ENCODE results near the gene SAYSD1. TPM values are rescaled to one million over a fixed set of nuclear protein-coding genes. Genes with fewer than 3 reads are reported as not detected.

The SAYSD1 gene
- polyA plus RNA-seq, 3 donors, result 4.3 to 15.5 (median 12.0) TPM

DNA sequence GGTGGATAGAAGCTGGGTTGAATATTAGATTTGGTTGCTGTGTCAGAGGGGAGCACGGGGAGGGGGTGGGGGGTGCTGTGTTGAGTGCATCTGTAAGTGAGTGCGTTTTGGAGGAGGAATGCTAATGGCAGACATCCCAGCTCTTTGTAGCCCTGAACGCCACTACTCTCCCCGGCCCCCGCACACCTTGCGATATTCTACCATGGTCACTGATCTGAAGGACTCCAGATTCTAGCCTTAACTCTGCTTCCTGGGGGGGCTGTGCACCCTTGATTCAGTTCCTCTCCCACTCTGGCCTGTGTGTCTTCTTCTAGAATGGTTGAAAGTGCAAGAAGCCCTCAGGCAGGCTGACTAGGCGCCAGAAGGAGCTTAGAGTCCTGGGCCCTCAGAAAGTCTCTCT, 59.3 kb downstream of the SAYSD1 start:
- intact Hi-C loops (cut with micrococcal nuclease), result no loop called here
- Histone ChIP-seq H2AFZ (ENCODE audit: insufficient read depth, low read depth, low read length, poor library complexity, severe bottlenecking) (no peak overlapping the region), H3K9me3 (replicated peaks in 1 of 2; ENCODE audit: control insufficient read depth in 1 of 2, insufficient read depth in 1 of 2, low read length in 2 of 2) (no peaks in the 10 kb centered on the region), H3K4me2 (replicated peaks; ENCODE audit: extremely low read depth, low read length, poor library complexity, severe bottlenecking) (no peak overlapping the region), H3K36me3 (replicated peaks in 1 of 2; ENCODE audit: control insufficient read depth in 1 of 2, insufficient read depth in 2 of 2, low read length in 2 of 2) (no peaks in the 10 kb centered on the region), H3K27me3 (ENCODE audit: control insufficient read depth in 2 of 2, insufficient read depth in 2 of 2, low read length in 2 of 2) (peaks cover under 1 to 6% of the 10 kb centered on the region in 2 donors), H3K4me1 (ENCODE audit: control insufficient read depth in 1 of 2, insufficient read depth in 2 of 2, low read length in 2 of 2) (no peaks in the 10 kb centered on the region), H3K9ac (ENCODE audit: insufficient read depth, low read length, poor library complexity, severe bottlenecking) (no peak overlapping the region), H3K79me2 (ENCODE audit: insufficient read depth, low read length) (no peaks in the 10 kb centered on the region), H3K27ac (ENCODE audit: low read depth in 1 of 2, low read length in 2 of 2) (no peak overlapping the region), H4K20me1 (ENCODE audit: insufficient read depth, low read length) (no peaks in the 10 kb centered on the region), H3K4me3 (replicated peaks in 1 of 3; ENCODE audit: low read depth in 2 of 3, low read length in 3 of 3) (no peak overlapping the region)
- H3K27me3 Mint-ChIP-seq (ENCODE audit: low read depth in 3 of 3), result peaks cover 6 to 25% (median 18%) of the 10 kb centered on the region in 3 donors
- DNase-seq, result no peak
- H3K27ac Mint-ChIP-seq, result peak overlapping the region in 1 of 7 donors; percentile 15
- H3K4me1 Mint-ChIP-seq, result peaks cover 2% of the 10 kb centered on the region
- WGBS (ENCODE audit: insufficient coverage), result no CpG with 5 or more reads among the region's 7 CpGs
- H3K4me3 Mint-ChIP-seq, result no peak overlapping the region
- no peaks in the 10 kb centered on the region for H3K36me3 Mint-ChIP-seq
- TF ChIP-seq, protein P1, sequence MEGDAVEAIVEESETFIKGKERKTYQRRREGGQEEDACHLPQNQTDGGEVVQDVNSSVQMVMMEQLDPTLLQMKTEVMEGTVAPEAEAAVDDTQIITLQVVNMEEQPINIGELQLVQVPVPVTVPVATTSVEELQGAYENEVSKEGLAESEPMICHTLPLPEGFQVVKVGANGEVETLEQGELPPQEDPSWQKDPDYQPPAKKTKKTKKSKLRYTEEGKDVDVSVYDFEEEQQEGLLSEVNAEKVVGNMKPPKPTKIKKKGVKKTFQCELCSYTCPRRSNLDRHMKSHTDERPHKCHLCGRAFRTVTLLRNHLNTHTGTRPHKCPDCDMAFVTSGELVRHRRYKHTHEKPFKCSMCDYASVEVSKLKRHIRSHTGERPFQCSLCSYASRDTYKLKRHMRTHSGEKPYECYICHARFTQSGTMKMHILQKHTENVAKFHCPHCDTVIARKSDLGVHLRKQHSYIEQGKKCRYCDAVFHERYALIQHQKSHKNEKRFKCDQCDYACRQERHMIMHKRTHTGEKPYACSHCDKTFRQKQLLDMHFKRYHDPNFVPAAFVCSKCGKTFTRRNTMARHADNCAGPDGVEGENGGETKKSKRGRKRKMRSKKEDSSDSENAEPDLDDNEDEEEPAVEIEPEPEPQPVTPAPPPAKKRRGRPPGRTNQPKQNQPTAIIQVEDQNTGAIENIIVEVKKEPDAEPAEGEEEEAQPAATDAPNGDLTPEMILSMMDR (IDR thresholded peaks at IDR 0.05), result no peak
- H3K9me3 Mint-ChIP-seq, result no peaks in the 10 kb centered on the region

DNA sequence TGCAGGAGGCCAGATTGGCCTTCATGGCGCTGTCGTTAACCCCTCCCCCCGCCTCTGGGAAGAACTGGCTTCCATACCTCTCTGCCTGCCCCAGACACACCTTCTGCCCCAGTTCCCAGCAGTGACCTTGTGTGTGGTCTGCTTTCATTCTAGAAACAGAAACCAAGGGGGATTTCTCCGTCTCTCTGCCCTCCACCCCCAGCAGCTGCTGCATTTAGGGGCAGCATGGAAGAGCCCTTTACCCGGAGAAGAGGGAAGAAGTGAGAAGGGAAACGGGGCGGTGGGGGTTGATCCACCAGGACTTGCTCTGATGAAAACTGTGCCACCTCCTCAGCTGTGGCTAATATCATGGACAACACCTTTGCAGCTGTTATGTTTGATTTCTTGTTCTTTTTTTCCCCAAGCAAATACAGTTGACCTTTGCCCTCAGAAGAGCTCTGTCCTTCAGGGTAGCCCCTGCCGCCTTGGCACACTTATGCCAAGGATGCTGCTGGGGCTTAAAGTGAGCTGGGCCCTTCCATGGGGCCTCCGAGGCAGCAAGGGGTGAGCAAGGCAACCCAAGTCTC, 60.3 kb downstream of the SAYSD1 start:
- intact Hi-C loops (cut with micrococcal nuclease), result no loop called here
- no peak overlapping the region for H3K4me3 ChIP-seq (replicated peaks in 1 of 3; ENCODE audit: low read depth in 2 of 3, low read length in 3 of 3)
- no peaks in the 10 kb centered on the region for H3K79me2 ChIP-seq (ENCODE audit: insufficient read depth, low read length)
- no peaks in the 10 kb centered on the region for H3K9me3 ChIP-seq (replicated peaks in 1 of 2; ENCODE audit: control insufficient read depth in 1 of 2, insufficient read depth in 1 of 2, low read length in 2 of 2)
- no peak overlapping the region for H2AFZ ChIP-seq (ENCODE audit: insufficient read depth, low read depth, low read length, poor library complexity, severe bottlenecking)
- no peak overlapping the region for H3K4me2 ChIP-seq (replicated peaks; ENCODE audit: extremely low read depth, low read length, poor library complexity, severe bottlenecking)
- H3K4me3 Mint-ChIP-seq, result no peak overlapping the region
- no peaks in the 10 kb centered on the region for H3K9me3 Mint-ChIP-seq
- H3K27ac ChIP-seq (ENCODE audit: low read depth in 1 of 2, low read length in 2 of 2), result no peak overlapping the region
- H3K4me1 ChIP-seq (ENCODE audit: control insufficient read depth in 1 of 2, insufficient read depth in 2 of 2, low read length in 2 of 2), result no peaks in the 10 kb centered on the region
- no peak overlapping the region for H3K27ac Mint-ChIP-seq
- peaks cover 6 to 15% of the 10 kb centered on the region in 2 donors for H3K27me3 ChIP-seq (ENCODE audit: control insufficient read depth in 2 of 2, insufficient read depth in 2 of 2, low read length in 2 of 2)
- no peaks in the 10 kb centered on the region for H3K36me3 ChIP-seq (replicated peaks in 1 of 2; ENCODE audit: control insufficient read depth in 1 of 2, insufficient read depth in 2 of 2, low read length in 2 of 2)
- peaks cover 2% of the 10 kb centered on the region for H3K4me1 Mint-ChIP-seq
- H3K36me3 Mint-ChIP-seq, result no peaks in the 10 kb centered on the region
- DNase-seq, result no peak
- H3K27me3 Mint-ChIP-seq (ENCODE audit: low read depth in 3 of 3), result peaks cover 16 to 31% (median 21%) of the 10 kb centered on the region in 3 donors
- TF ChIP-seq, protein P1 (IDR thresholded peaks at IDR 0.05), result no peak
- no peaks in the 10 kb centered on the region for H4K20me1 ChIP-seq (ENCODE audit: insufficient read depth, low read length)
- WGBS (ENCODE audit: insufficient coverage), result 93% methylated on average over 4 of the region's 9 CpGs
- no peak overlapping the region for H3K9ac ChIP-seq (ENCODE audit: insufficient read depth, low read length, poor library complexity, severe bottlenecking)

Other genes with a start within 250 kb of the SAYSD1 start
- not detected for gene GLP1R, start 66.4 kb downstream of the SAYSD1 start, polyA plus RNA-seq
- gene KCNK5, start 114.3 kb upstream of the SAYSD1 start, polyA plus RNA-seq, result under 1 TPM in 1 of 3 donors, not detected in 2; 0.09 TPM
- not detected for gene KCNK17, start 199.2 kb upstream of the SAYSD1 start, polyA plus RNA-seq
- gene KCNK16, start 207.5 kb upstream of the SAYSD1 start, polyA plus RNA-seq, result not detected

Data from CD14-positive monocyte (primary cell).